H1 (cell line): ENCODE results near the gene ZNF575. TPM values are rescaled to one million over a fixed set of nuclear protein-coding genes. Genes with fewer than 3 reads are reported as not detected.
A peak's percentile ranks its signal among the peaks of the same experiment; 100 is the strongest.

Experiments
- CTCF ChIA-PET: fragments of 300-600 bp; sonication (Branson Sonifier 250); formaldehyde crosslinking; loops from one replicate; lab custom pipeline; 2021; ENCODE audit not compliant: partially characterized antibody; lab: Charles Lee
- POLR2A ChIA-PET: fragments of 300-600 bp; sonication (Branson Sonifier 250); formaldehyde crosslinking; loops from one replicate; lab custom pipeline; 2021; ENCODE audit warnings: inconsistent platforms; ENCODE audit not compliant: partially characterized antibody; lab: Charles Lee
- DNase-seq, 2 experiments: peaks; one replicate each; pipeline versions ENCODE4 v3.0.0 to v3.0.0-alpha.2; 2010 to 2022; ENCODE audit warnings: low spot score in 2 of 2, low read depth in 1 of 2, mixed read lengths in 1 of 2
- FAIRE-seq: peaks from 2 replicates; lab custom pipeline; 2011; peaks lifted over from hg19 to GRCh38; lab: Jason Lieb, UNC
- H2AFZ ChIP-seq: 2 replicates; pipeline ENCODE4 v1.8.1; 2012; ENCODE audit warnings: low read length, inconsistent platforms
- H2AK5ac ChIP-seq: 2 replicates; pipeline ENCODE4 v1.6.1; 2013; ENCODE audit warnings: low read depth, low read length
- H2BK120ac ChIP-seq: replicated peaks from 2 replicates; pipeline ENCODE3; 2013; ENCODE audit warnings: low read depth, low read length, inconsistent platforms
- H2BK12ac ChIP-seq: 2 replicates; pipeline ENCODE4 v1.6.1; 2013; ENCODE audit warnings: low read depth, low read length
- H2BK15ac ChIP-seq: 2 replicates; pipeline ENCODE4 v1.6.1; 2013; ENCODE audit warnings: low read length
- H2BK20ac ChIP-seq: 2 replicates; pipeline ENCODE4 v1.6.1; 2013; ENCODE audit warnings: low read length
- H2BK5ac ChIP-seq: 2 replicates; pipeline ENCODE4 v1.6.1; 2013; ENCODE audit warnings: low read depth, low read length
- H3K14ac ChIP-seq: 2 replicates; pipeline ENCODE4 v1.6.1; 2013; ENCODE audit warnings: inconsistent platforms; ENCODE audit not compliant: insufficient read length
- H3K18ac ChIP-seq: 2 replicates; pipeline ENCODE4 v1.6.1; 2013; ENCODE audit warnings: low read length; ENCODE audit errors: extremely low read depth
- H3K23ac ChIP-seq: 2 replicates; pipeline ENCODE4 v1.6.1; 2013; ENCODE audit warnings: inconsistent platforms; ENCODE audit not compliant: insufficient read length
- H3K23me2 ChIP-seq: 2 replicates; pipeline ENCODE4 v1.6.1; 2013; ENCODE audit warnings: low read depth, low read length
- H3K27ac ChIP-seq: 2 replicates; pipeline ENCODE4 v1.6.1; 2011; ENCODE audit warnings: low read depth, low read length, inconsistent platforms
- H3K27me3 ChIP-seq, 4 experiments: replicated peaks in 1 of 4; 1 replicate in 1 of 4; 2 replicates in 3 of 4; pipeline versions ENCODE4 v1.6.1 to v1.8.1; 2011 to 2013; ENCODE audit warnings: low read length in 3 of 4, mild to moderate bottlenecking in 3 of 4, inconsistent platforms in 2 of 4, mixed read lengths in 2 of 4, moderate library complexity in 1 of 4; ENCODE audit not compliant: control insufficient read depth in 3 of 4, insufficient read depth in 3 of 4; ENCODE audit errors: extremely low read depth in 1 of 4
- H3K36me3 ChIP-seq, 4 experiments: 2 replicates each; pipeline versions ENCODE4 v1.6.1 to v1.8.1; 2011 to 2013; ENCODE audit warnings: mild to moderate bottlenecking in 4 of 4, low read length in 3 of 4, moderate library complexity in 2 of 4, control low read depth in 1 of 4, inconsistent platforms in 1 of 4; ENCODE audit not compliant: insufficient read depth in 4 of 4, control insufficient read depth in 2 of 4
- H3K4ac ChIP-seq: replicated peaks from 2 replicates; pipeline ENCODE3; 2013; ENCODE audit warnings: low read length, low read depth, mixed read lengths, inconsistent platforms; ENCODE audit not compliant: insufficient read length
- H3K4me1 ChIP-seq, 4 experiments: replicated peaks in 1 of 4; 1 replicate in 1 of 4; 2 replicates in 3 of 4; pipeline versions ENCODE4 v1.6.1 to v1.8.1; 2011 to 2013; ENCODE audit warnings: low read length in 3 of 4, inconsistent platforms in 2 of 4, mixed read lengths in 1 of 4; ENCODE audit not compliant: insufficient read depth in 4 of 4, control insufficient read depth in 3 of 4
- H3K4me2 ChIP-seq, 2 experiments: 2 replicates each; pipeline versions ENCODE4 v1.6.1 to v1.8.1; 2011 to 2013; ENCODE audit warnings: low read depth in 2 of 2, low read length in 2 of 2, control low read depth in 1 of 2, inconsistent platforms in 1 of 2, mild to moderate bottlenecking in 1 of 2; ENCODE audit not compliant: insufficient read depth in 1 of 2
- H3K4me3 ChIP-seq, 4 experiments: fragments of 200-600, 300-600 bp in 1 of 4; sonication (generic), shearing (Covaris generic), sonication (Bioruptor Twin) in 1 of 4; 2 replicates each; pipeline versions ENCODE4 v1.5.1 to v1.8.1; 2011 to 2016; ENCODE audit warnings: low read length in 4 of 4, low read depth in 3 of 4, control low read depth in 2 of 4, inconsistent platforms in 2 of 4, mild to moderate bottlenecking in 2 of 4, mixed read lengths in 1 of 4, moderate library complexity in 1 of 4; ENCODE audit not compliant: insufficient read depth in 2 of 4; ENCODE audit errors: extremely low read depth in 1 of 4
- H3K56ac ChIP-seq: replicated peaks from 2 replicates; pipeline ENCODE3; 2013; ENCODE audit warnings: low read depth, mild to moderate bottlenecking, mixed read lengths, low read length, inconsistent platforms; ENCODE audit not compliant: insufficient read length
- H3K79me1 ChIP-seq: 2 replicates; pipeline ENCODE4 v1.6.1; 2013; ENCODE audit warnings: low read depth, low read length, control low read depth
- H3K79me2 ChIP-seq, 2 experiments: 2 replicates each; pipeline versions ENCODE4 v1.6.1 to v1.8.1; 2012 to 2013; ENCODE audit warnings: low read length in 2 of 2, mild to moderate bottlenecking in 2 of 2, inconsistent platforms in 1 of 2; ENCODE audit not compliant: insufficient read depth in 2 of 2, control insufficient read depth in 1 of 2
- H3K9ac ChIP-seq, 4 experiments: replicated peaks in 1 of 4; 1 replicate in 1 of 4; 2 replicates in 3 of 4; pipeline versions ENCODE4 v1.6.1 to v1.8.1; 2011 to 2013; ENCODE audit warnings: low read depth in 3 of 4, low read length in 3 of 4, control low read depth in 2 of 4, mild to moderate bottlenecking in 2 of 4, moderate library complexity in 2 of 4, inconsistent platforms in 1 of 4; ENCODE audit errors: extremely low read depth in 1 of 4
- H3K9me3 ChIP-seq, 2 experiments: 2 replicates each; pipeline versions ENCODE4 v1.6.1 to v1.8.1; 2012 to 2013; ENCODE audit warnings: mild to moderate bottlenecking in 2 of 2, moderate library complexity in 2 of 2, control low read depth in 1 of 2, inconsistent platforms in 1 of 2, low read depth in 1 of 2, low read length in 1 of 2, mixed read lengths in 1 of 2; ENCODE audit not compliant: insufficient read depth in 2 of 2
- H4K20me1 ChIP-seq, 2 experiments: replicated peaks in 1 of 2; 2 replicates each; pipeline versions ENCODE3 to v1.8.1; 2011 to 2013; ENCODE audit warnings: inconsistent platforms in 2 of 2, low read length in 2 of 2, mild to moderate bottlenecking in 1 of 2; ENCODE audit not compliant: insufficient read depth in 2 of 2, control insufficient read depth in 1 of 2
- H4K5ac ChIP-seq: 2 replicates; pipeline ENCODE4 v1.6.1; 2013; ENCODE audit warnings: low read length, low read depth, mixed read lengths, inconsistent platforms; ENCODE audit not compliant: insufficient read length
- H4K8ac ChIP-seq: 2 replicates; pipeline ENCODE4 v1.8.0; 2013; ENCODE audit warnings: mild to moderate bottlenecking, moderate library complexity, low read length, inconsistent platforms; ENCODE audit not compliant: insufficient read depth; ENCODE audit errors: extremely low read depth
- H4K91ac ChIP-seq: replicated peaks from 2 replicates; pipeline ENCODE3; 2013; ENCODE audit warnings: low read length, mixed read lengths, inconsistent platforms; ENCODE audit not compliant: insufficient read length
- CBX5 ChIP-seq: fragments of 300-800, 300-1000 bp; sonication (generic); IDR thresholded peaks from 2 replicates; pipeline ENCODE4 v1.7.1; 2016; ENCODE audit warnings: antibody characterized with exemption, low read length, low read depth
- EGR1 ChIP-seq: IDR thresholded peaks from 2 replicates; pipeline ENCODE4 v1.6.1; 2011; ENCODE audit warnings: low read depth, low read length, borderline replicate concordance
- EP300 ChIP-seq, 2 experiments: IDR thresholded peaks; 1 replicate in 1 of 2; 2 replicates in 1 of 2; pipeline ENCODE4 v1.6.1; 2011 to 2012; ENCODE audit warnings: low read depth in 2 of 2, low read length in 2 of 2, mild to moderate bottlenecking in 2 of 2, borderline replicate concordance in 1 of 2, inconsistent platforms in 1 of 2, moderate library complexity in 1 of 2
- HDAC2 ChIP-seq, 2 experiments: fragments of 300-600 bp in 1 of 2; sonication (generic) in 1 of 2; IDR thresholded peaks; 2 replicates each; pipeline ENCODE4 v1.6.1; 2011 to 2012; ENCODE audit warnings: low read depth in 2 of 2, low read length in 2 of 2, mild to moderate bottlenecking in 2 of 2, moderate library complexity in 2 of 2, borderline replicate concordance in 1 of 2, inconsistent platforms in 1 of 2
- HDAC6 ChIP-seq: IDR thresholded peaks from one replicate; pipeline ENCODE4 v1.7.1; 2012; ENCODE audit warnings: low read depth, mild to moderate bottlenecking, inconsistent platforms, low read length, moderate library complexity
- NANOG ChIP-seq: IDR thresholded peaks from 2 replicates; pipeline ENCODE4 v1.6.1; 2011; ENCODE audit warnings: low read length, low read depth, mild to moderate bottlenecking, inconsistent platforms; ENCODE audit not compliant: insufficient read depth, poor library complexity, severe bottlenecking
- SIN3A ChIP-seq, 2 experiments: IDR thresholded peaks in 1 of 2; conservative IDR thresholded peaks in 1 of 2; 2 replicates each; pipeline ENCODE4 v1.6.1; 2011 to 2012; ENCODE audit warnings: low read length in 2 of 2, improper control_type of control experiment in 1 of 2, low read depth in 1 of 2, mild to moderate bottlenecking in 1 of 2
- SP1 ChIP-seq: IDR thresholded peaks from 2 replicates; pipeline ENCODE4 v1.6.1; 2011; ENCODE audit warnings: low read depth, low read length
- SP2 ChIP-seq: IDR thresholded peaks from 2 replicates; pipeline ENCODE4 v1.6.1; 2012; ENCODE audit warnings: mild to moderate bottlenecking, low read length, inconsistent platforms
- TBP ChIP-seq: IDR thresholded peaks from 2 replicates; pipeline ENCODE4 v1.6.1; 2011; ENCODE audit warnings: low read depth, low read length, improper control_type of control experiment
- WGBS, 2 experiments: shearing (Covaris generic) in 1 of 2; methylation state at CpG; one replicate each; pipeline versions ENCODE4 v1.1.6 to v1.1.7; 2013 to 2015; ENCODE audit warnings: low lambda C conversion rate in 2 of 2, mixed read lengths in 2 of 2, inconsistent platforms in 1 of 2, low coverage in 1 of 2, missing lambda C conversion rate in 1 of 2; ENCODE audit not compliant: insufficient replicate concordance in 2 of 2, insufficient coverage in 1 of 2, insufficient read length in 1 of 2; ENCODE audit errors: extremely low coverage in 1 of 2, missing lambda C conversion rate in 1 of 2; 5-methylcytosine and 5-hydroxymethylcytosine counted together
- polyA plus RNA-seq, 7 experiments: library from polyadenylated mRNA; depleted of rRNA in 3 of 7; stranded (reverse) in 5 of 7; unstranded in 2 of 7; fragments of >200 nt in 5 of 7; fragments of 200-250 nt in 2 of 7; gene quantifications; 1 replicate in 5 of 7; 2 replicates in 1 of 7; 4 replicates in 1 of 7; pipeline versions ENCODE4 v1.2.1 to v1.2.3, GENCODE V29; 2011 to 2013; ENCODE audit warnings: missing spikeins in 2 of 7, mixed read lengths in 2 of 7
- total RNA-seq: library from RNA; stranded (reverse); fragmentation: NEBNext Ultra II Directional; extraction: Animal tissue kit (Norgen Biotek cat#: 25700); gene quantifications from 2 replicates; pipeline ENCODE4 v1.2.1, GENCODE V29; 2021
- TF ChIP-seq, protein P1 (sequence below): IDR thresholded peaks from 2 replicates; pipeline ENCODE4 v1.6.1; 2012; ENCODE audit warnings: inconsistent platforms

ZNF575 gene
- total and polyA plus RNA-seq, 2 of the 8 experiments (the other 6 are each of a cell fraction or from before 2014, with no cell fraction given) = 0.05 TPM; not detected in 1

DNA sequence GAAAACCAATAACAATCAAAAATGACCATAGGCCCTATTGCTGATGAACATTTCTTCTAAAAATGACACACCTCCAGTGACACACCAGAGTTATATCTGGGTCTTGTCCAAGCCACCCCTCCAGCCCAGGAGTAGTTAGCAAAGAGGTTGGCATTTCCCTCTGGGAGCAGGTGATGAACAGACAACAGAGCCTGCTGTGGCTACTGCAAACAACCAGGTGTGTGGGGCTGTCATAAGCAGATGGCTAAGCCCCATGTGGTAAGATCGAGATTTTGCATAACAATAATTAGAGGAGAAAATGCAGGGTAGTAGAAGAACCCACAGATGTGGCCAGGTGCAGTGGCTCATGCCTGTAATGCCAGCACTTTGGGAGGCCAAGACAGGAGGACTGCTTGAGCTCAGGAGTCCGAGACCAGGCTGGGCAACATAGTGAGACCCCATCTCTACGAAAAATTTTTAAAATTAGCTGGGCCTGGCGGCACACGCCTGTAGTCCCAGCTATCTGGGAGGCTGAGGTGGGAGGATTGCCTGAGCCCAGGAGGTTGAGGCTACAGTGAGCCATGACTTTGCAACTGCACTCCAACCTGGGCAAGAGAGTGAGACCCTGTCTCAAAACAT, 37.3 kb downstream of the ZNF575 start:
- Histone ChIP-seq H3K27me3 (no peaks in the 10 kb centered on the region), H2BK20ac (no peak overlapping the region), H3K4me1 (peaks cover 0 to 9% (median 4%) of the 10 kb centered on the region in 4 experiments; a peak in 4 of 7 replicates), H3K27ac (0 out of 2 replicates have a peak overlapping the region, but pooled peaks have one; percentile 38), H3K36me3 (no peaks in the 10 kb centered on the region; a peak in 2 of 8 replicates), H3K9me3 (no peaks in the 10 kb centered on the region), H3K4ac (no peak overlapping the region), H3K4me2 (peak overlapping the region in 1 of 2 experiments; percentile 18; a peak in 1 of 4 replicates), H3K56ac (no peak overlapping the region), H3K79me1 (peaks cover 7% of the 10 kb centered on the region), H3K23me2 (peaks cover 6% of the 10 kb centered on the region), H4K5ac (no peak overlapping the region), H3K23ac (no peak overlapping the region), H3K4me3 (no peak overlapping the region), H2BK120ac (no peak overlapping the region), H2BK15ac (no peak overlapping the region), H2BK5ac (no peak overlapping the region), H2AK5ac (no peak overlapping the region), H2BK12ac (no peak overlapping the region), H3K9ac (no peak overlapping the region), H4K20me1 (peaks cover 0 to 4% of the 10 kb centered on the region in 2 experiments), H3K14ac (no peak overlapping the region), H3K18ac (no peak overlapping the region), H3K79me2 (peaks cover 0 to 10% of the 10 kb centered on the region in 2 experiments; a peak in 2 of 4 replicates), H4K91ac (no peak overlapping the region), H4K8ac (no peak overlapping the region), H2AFZ (no peak overlapping the region)
- 87% methylated on average over 5 of the region's 5 CpGs; no CpG with 5 or more reads in 1 of the 2 experiments for WGBS, 2 experiments
- FAIRE-seq = no peak
- ChIA-PET POLR2A (interaction anchor here (1.1 to 1.7 kb wide), 4 partner anchors 10 to 44 kb away, joined by 3 to 7 read pairs (median 4); partner anchors contain the start of gene ZNF575), CTCF (interaction anchor here (1.0 to 9.3 kb wide), 7 partner anchors 7 to 89 kb away, joined by 3 to 82 read pairs (median 4); no protein-coding TSS in a partner anchor)
- DNase-seq = no peak
- no peak for TF ChIP-seq CBX5
- peak in 1 of 2 experiments; percentile 59; a peak in 1 of 3 replicates for TF ChIP-seq EP300 (IDR thresholded peaks at IDR 0.05; ENCODE audit: borderline replicate concordance in 1 of 2, low read depth in 2 of 2, low read length in 2 of 2)
- TF ChIP-seq NANOG = peak; percentile 41
- TF ChIP-seq SIN3A (conservative IDR thresholded peaks at IDR 0.05 in 1 of 2, IDR thresholded peaks at IDR 0.05 in 1 of 2; ENCODE audit: low read depth in 1 of 2, low read length in 2 of 2) = peak; percentile 85 to 88
- peak; percentile 52; the same call in 1 of the 2 replicates for TF ChIP-seq SP1
- TF ChIP-seq TBP = no peak
- TF ChIP-seq, protein P1, sequence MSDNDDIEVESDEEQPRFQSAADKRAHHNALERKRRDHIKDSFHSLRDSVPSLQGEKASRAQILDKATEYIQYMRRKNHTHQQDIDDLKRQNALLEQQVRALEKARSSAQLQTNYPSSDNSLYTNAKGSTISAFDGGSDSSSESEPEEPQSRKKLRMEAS = peak; percentile 65
- TF ChIP-seq HDAC2 (IDR thresholded peaks at IDR 0.05; ENCODE audit: borderline replicate concordance in 1 of 2, low read depth in 2 of 2, low read length in 2 of 2) = peak in 1 of 2 experiments; percentile 94; a peak in 2 of 4 replicates
- no peak for TF ChIP-seq HDAC6
- 0 out of 2 replicates have a peak, but pooled peaks have one; percentile 17 for TF ChIP-seq EGR1
- TF ChIP-seq SP2 = no peak
